H1 (cell line): ENCODE measurements around the gene SDR39U1. TPM values are rescaled to one million over a fixed set of nuclear protein-coding genes. Genes with fewer than 3 reads are reported as not detected.
"Not testable (repeated sequence)": the region's sequence is repeated elsewhere in the genome, so short reads cannot be mapped to it uniquely, and the experiment has no call there.

Source experiments
- CTCF ChIA-PET: fragments of 300-600 bp; sonication (Branson Sonifier 250); formaldehyde crosslinking; loops from one replicate; lab custom pipeline; 2021; ENCODE audit not compliant: partially characterized antibody; lab: Charles Lee
- POLR2A ChIA-PET: fragments of 300-600 bp; sonication (Branson Sonifier 250); formaldehyde crosslinking; loops from one replicate; lab custom pipeline; 2021; ENCODE audit warnings: inconsistent platforms; ENCODE audit not compliant: partially characterized antibody; lab: Charles Lee
- DNase-seq, 2 experiments: peaks; one replicate each; pipeline versions ENCODE4 v3.0.0 to v3.0.0-alpha.2; 2010 to 2022; ENCODE audit warnings: low spot score in 2 of 2, low read depth in 1 of 2, mixed read lengths in 1 of 2
- FAIRE-seq: peaks from 2 replicates; lab custom pipeline; 2011; peaks lifted over from hg19 to GRCh38; lab: Jason Lieb, UNC
- H2AFZ ChIP-seq: 2 replicates; pipeline ENCODE4 v1.8.1; 2012; ENCODE audit warnings: low read length, inconsistent platforms
- H2AK5ac ChIP-seq: 2 replicates; pipeline ENCODE4 v1.6.1; 2013; ENCODE audit warnings: low read depth, low read length
- H2BK120ac ChIP-seq: replicated peaks from 2 replicates; pipeline ENCODE3; 2013; ENCODE audit warnings: low read depth, low read length, inconsistent platforms
- H2BK12ac ChIP-seq: 2 replicates; pipeline ENCODE4 v1.6.1; 2013; ENCODE audit warnings: low read depth, low read length
- H2BK15ac ChIP-seq: 2 replicates; pipeline ENCODE4 v1.6.1; 2013; ENCODE audit warnings: low read length
- H2BK20ac ChIP-seq: 2 replicates; pipeline ENCODE4 v1.6.1; 2013; ENCODE audit warnings: low read length
- H2BK5ac ChIP-seq: 2 replicates; pipeline ENCODE4 v1.6.1; 2013; ENCODE audit warnings: low read depth, low read length
- H3K14ac ChIP-seq: 2 replicates; pipeline ENCODE4 v1.6.1; 2013; ENCODE audit warnings: inconsistent platforms; ENCODE audit not compliant: insufficient read length
- H3K18ac ChIP-seq: 2 replicates; pipeline ENCODE4 v1.6.1; 2013; ENCODE audit warnings: low read length; ENCODE audit errors: extremely low read depth
- H3K23ac ChIP-seq: 2 replicates; pipeline ENCODE4 v1.6.1; 2013; ENCODE audit warnings: inconsistent platforms; ENCODE audit not compliant: insufficient read length
- H3K23me2 ChIP-seq: 2 replicates; pipeline ENCODE4 v1.6.1; 2013; ENCODE audit warnings: low read depth, low read length
- H3K27ac ChIP-seq: 2 replicates; pipeline ENCODE4 v1.6.1; 2011; ENCODE audit warnings: low read depth, low read length, inconsistent platforms
- H3K27me3 ChIP-seq, 4 experiments: replicated peaks in 1 of 4; 1 replicate in 1 of 4; 2 replicates in 3 of 4; pipeline versions ENCODE4 v1.6.1 to v1.8.1; 2011 to 2013; ENCODE audit warnings: low read length in 3 of 4, mild to moderate bottlenecking in 3 of 4, inconsistent platforms in 2 of 4, mixed read lengths in 2 of 4, moderate library complexity in 1 of 4; ENCODE audit not compliant: control insufficient read depth in 3 of 4, insufficient read depth in 3 of 4; ENCODE audit errors: extremely low read depth in 1 of 4
- H3K36me3 ChIP-seq, 4 experiments: 2 replicates each; pipeline versions ENCODE4 v1.6.1 to v1.8.1; 2011 to 2013; ENCODE audit warnings: mild to moderate bottlenecking in 4 of 4, low read length in 3 of 4, moderate library complexity in 2 of 4, control low read depth in 1 of 4, inconsistent platforms in 1 of 4; ENCODE audit not compliant: insufficient read depth in 4 of 4, control insufficient read depth in 2 of 4
- H3K4ac ChIP-seq: replicated peaks from 2 replicates; pipeline ENCODE3; 2013; ENCODE audit warnings: low read length, low read depth, mixed read lengths, inconsistent platforms; ENCODE audit not compliant: insufficient read length
- H3K4me1 ChIP-seq, 4 experiments: replicated peaks in 1 of 4; 1 replicate in 1 of 4; 2 replicates in 3 of 4; pipeline versions ENCODE4 v1.6.1 to v1.8.1; 2011 to 2013; ENCODE audit warnings: low read length in 3 of 4, inconsistent platforms in 2 of 4, mixed read lengths in 1 of 4; ENCODE audit not compliant: insufficient read depth in 4 of 4, control insufficient read depth in 3 of 4
- H3K4me2 ChIP-seq, 2 experiments: 2 replicates each; pipeline versions ENCODE4 v1.6.1 to v1.8.1; 2011 to 2013; ENCODE audit warnings: low read depth in 2 of 2, low read length in 2 of 2, control low read depth in 1 of 2, inconsistent platforms in 1 of 2, mild to moderate bottlenecking in 1 of 2; ENCODE audit not compliant: insufficient read depth in 1 of 2
- H3K4me3 ChIP-seq, 4 experiments: fragments of 200-600, 300-600 bp in 1 of 4; sonication (generic), shearing (Covaris generic), sonication (Bioruptor Twin) in 1 of 4; 2 replicates each; pipeline versions ENCODE4 v1.5.1 to v1.8.1; 2011 to 2016; ENCODE audit warnings: low read length in 4 of 4, low read depth in 3 of 4, control low read depth in 2 of 4, inconsistent platforms in 2 of 4, mild to moderate bottlenecking in 2 of 4, mixed read lengths in 1 of 4, moderate library complexity in 1 of 4; ENCODE audit not compliant: insufficient read depth in 2 of 4; ENCODE audit errors: extremely low read depth in 1 of 4
- H3K56ac ChIP-seq: replicated peaks from 2 replicates; pipeline ENCODE3; 2013; ENCODE audit warnings: low read depth, mild to moderate bottlenecking, mixed read lengths, low read length, inconsistent platforms; ENCODE audit not compliant: insufficient read length
- H3K79me1 ChIP-seq: 2 replicates; pipeline ENCODE4 v1.6.1; 2013; ENCODE audit warnings: low read depth, low read length, control low read depth
- H3K79me2 ChIP-seq, 2 experiments: 2 replicates each; pipeline versions ENCODE4 v1.6.1 to v1.8.1; 2012 to 2013; ENCODE audit warnings: low read length in 2 of 2, mild to moderate bottlenecking in 2 of 2, inconsistent platforms in 1 of 2; ENCODE audit not compliant: insufficient read depth in 2 of 2, control insufficient read depth in 1 of 2
- H3K9ac ChIP-seq, 4 experiments: replicated peaks in 1 of 4; 1 replicate in 1 of 4; 2 replicates in 3 of 4; pipeline versions ENCODE4 v1.6.1 to v1.8.1; 2011 to 2013; ENCODE audit warnings: low read depth in 3 of 4, low read length in 3 of 4, control low read depth in 2 of 4, mild to moderate bottlenecking in 2 of 4, moderate library complexity in 2 of 4, inconsistent platforms in 1 of 4; ENCODE audit errors: extremely low read depth in 1 of 4
- H3K9me3 ChIP-seq, 2 experiments: 2 replicates each; pipeline versions ENCODE4 v1.6.1 to v1.8.1; 2012 to 2013; ENCODE audit warnings: mild to moderate bottlenecking in 2 of 2, moderate library complexity in 2 of 2, control low read depth in 1 of 2, inconsistent platforms in 1 of 2, low read depth in 1 of 2, low read length in 1 of 2, mixed read lengths in 1 of 2; ENCODE audit not compliant: insufficient read depth in 2 of 2
- H4K20me1 ChIP-seq, 2 experiments: replicated peaks in 1 of 2; 2 replicates each; pipeline versions ENCODE3 to v1.8.1; 2011 to 2013; ENCODE audit warnings: inconsistent platforms in 2 of 2, low read length in 2 of 2, mild to moderate bottlenecking in 1 of 2; ENCODE audit not compliant: insufficient read depth in 2 of 2, control insufficient read depth in 1 of 2
- H4K5ac ChIP-seq: 2 replicates; pipeline ENCODE4 v1.6.1; 2013; ENCODE audit warnings: low read length, low read depth, mixed read lengths, inconsistent platforms; ENCODE audit not compliant: insufficient read length
- H4K8ac ChIP-seq: 2 replicates; pipeline ENCODE4 v1.8.0; 2013; ENCODE audit warnings: mild to moderate bottlenecking, moderate library complexity, low read length, inconsistent platforms; ENCODE audit not compliant: insufficient read depth; ENCODE audit errors: extremely low read depth
- H4K91ac ChIP-seq: replicated peaks from 2 replicates; pipeline ENCODE3; 2013; ENCODE audit warnings: low read length, mixed read lengths, inconsistent platforms; ENCODE audit not compliant: insufficient read length
- ASH2L ChIP-seq: fragments of 200-600, 300-600 bp; sonication (generic); IDR thresholded peaks from one replicate; pipeline ENCODE4 v1.7.1; 2017; ENCODE audit warnings: low read length
- CBX8 ChIP-seq: fragments of 300-800, 300-1000 bp; sonication (generic); IDR thresholded peaks from 2 replicates; pipeline ENCODE4 v1.7.1; 2016; ENCODE audit warnings: low read depth, low read length, borderline replicate concordance
- JUND ChIP-seq: IDR thresholded peaks from 2 replicates; pipeline ENCODE4 v1.6.1; 2011; ENCODE audit warnings: mild to moderate bottlenecking, improper control_type of control experiment, low read length
- NANOG ChIP-seq: IDR thresholded peaks from 2 replicates; pipeline ENCODE4 v1.6.1; 2011; ENCODE audit warnings: low read length, low read depth, mild to moderate bottlenecking, inconsistent platforms; ENCODE audit not compliant: insufficient read depth, poor library complexity, severe bottlenecking
- SRF ChIP-seq: IDR thresholded peaks from 2 replicates; pipeline ENCODE4 v1.6.1; 2011; ENCODE audit warnings: mild to moderate bottlenecking, low read depth, low read length, moderate library complexity
- WGBS, 2 experiments: shearing (Covaris generic) in 1 of 2; methylation state at CpG; one replicate each; pipeline versions ENCODE4 v1.1.6 to v1.1.7; 2013 to 2015; ENCODE audit warnings: low lambda C conversion rate in 2 of 2, mixed read lengths in 2 of 2, inconsistent platforms in 1 of 2, low coverage in 1 of 2, missing lambda C conversion rate in 1 of 2; ENCODE audit not compliant: insufficient replicate concordance in 2 of 2, insufficient coverage in 1 of 2, insufficient read length in 1 of 2; ENCODE audit errors: extremely low coverage in 1 of 2, missing lambda C conversion rate in 1 of 2; 5-methylcytosine and 5-hydroxymethylcytosine counted together
- polyA plus RNA-seq, 7 experiments: library from polyadenylated mRNA; depleted of rRNA in 3 of 7; stranded (reverse) in 5 of 7; unstranded in 2 of 7; fragments of >200 nt in 5 of 7; fragments of 200-250 nt in 2 of 7; gene quantifications; 1 replicate in 5 of 7; 2 replicates in 1 of 7; 4 replicates in 1 of 7; pipeline versions ENCODE4 v1.2.1 to v1.2.3, GENCODE V29; 2011 to 2013; ENCODE audit warnings: missing spikeins in 2 of 7, mixed read lengths in 2 of 7
- total RNA-seq: library from RNA; stranded (reverse); fragmentation: NEBNext Ultra II Directional; extraction: Animal tissue kit (Norgen Biotek cat#: 25700); gene quantifications from 2 replicates; pipeline ENCODE4 v1.2.1, GENCODE V29; 2021

Gene SDR39U1
- total and polyA plus RNA-seq, 2 of the 8 experiments (the other 6 are each of a cell fraction or from before 2014, with no cell fraction given), result 46.7 to 98.8 TPM

DNA sequence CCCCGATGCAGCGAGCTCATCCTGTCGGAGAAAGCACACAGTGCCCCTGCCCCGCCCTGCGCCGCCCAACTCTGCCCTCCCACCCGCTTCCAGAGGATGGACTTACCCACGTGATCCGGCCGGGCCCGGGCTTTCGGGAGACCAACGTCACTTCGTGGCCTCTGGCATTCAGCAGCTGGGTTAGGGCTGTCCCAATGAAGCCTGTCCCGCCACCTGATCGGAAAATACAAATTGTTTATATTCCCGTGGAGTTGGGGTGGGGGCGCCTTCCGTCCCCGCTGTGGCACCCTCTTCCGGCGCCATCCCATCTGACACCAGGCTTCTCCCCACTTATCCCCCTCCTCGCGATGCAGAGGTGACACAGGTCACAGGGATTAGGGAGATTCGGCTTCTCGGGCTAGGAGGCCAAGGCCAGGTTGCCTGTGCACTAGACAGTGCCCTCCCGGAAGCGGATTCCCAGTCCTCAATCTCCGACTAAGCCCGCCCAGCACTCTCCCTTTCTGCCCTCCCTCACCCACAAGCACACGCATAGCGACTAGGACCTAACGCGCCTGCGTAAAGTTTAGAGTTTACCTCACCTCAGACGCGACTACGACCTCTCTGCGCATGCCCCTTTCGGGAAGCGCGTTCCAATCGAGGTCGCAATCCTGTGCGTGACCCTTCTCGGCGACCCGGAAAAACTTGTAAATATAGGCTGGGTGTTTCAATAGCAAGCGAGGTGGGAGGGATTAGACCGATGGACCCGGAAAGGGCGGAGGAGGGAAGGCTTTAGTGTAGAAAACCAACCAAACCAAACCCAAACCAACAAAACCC lies at the start of gene SDR39U1 (continued):
- TF ChIP-seq CBX8 (no peak), ASH2L (peak; percentile 62), JUND (no peak), NANOG (no peak), SRF (peak; percentile 27; the same call in 1 of the 2 replicates)

DNA sequence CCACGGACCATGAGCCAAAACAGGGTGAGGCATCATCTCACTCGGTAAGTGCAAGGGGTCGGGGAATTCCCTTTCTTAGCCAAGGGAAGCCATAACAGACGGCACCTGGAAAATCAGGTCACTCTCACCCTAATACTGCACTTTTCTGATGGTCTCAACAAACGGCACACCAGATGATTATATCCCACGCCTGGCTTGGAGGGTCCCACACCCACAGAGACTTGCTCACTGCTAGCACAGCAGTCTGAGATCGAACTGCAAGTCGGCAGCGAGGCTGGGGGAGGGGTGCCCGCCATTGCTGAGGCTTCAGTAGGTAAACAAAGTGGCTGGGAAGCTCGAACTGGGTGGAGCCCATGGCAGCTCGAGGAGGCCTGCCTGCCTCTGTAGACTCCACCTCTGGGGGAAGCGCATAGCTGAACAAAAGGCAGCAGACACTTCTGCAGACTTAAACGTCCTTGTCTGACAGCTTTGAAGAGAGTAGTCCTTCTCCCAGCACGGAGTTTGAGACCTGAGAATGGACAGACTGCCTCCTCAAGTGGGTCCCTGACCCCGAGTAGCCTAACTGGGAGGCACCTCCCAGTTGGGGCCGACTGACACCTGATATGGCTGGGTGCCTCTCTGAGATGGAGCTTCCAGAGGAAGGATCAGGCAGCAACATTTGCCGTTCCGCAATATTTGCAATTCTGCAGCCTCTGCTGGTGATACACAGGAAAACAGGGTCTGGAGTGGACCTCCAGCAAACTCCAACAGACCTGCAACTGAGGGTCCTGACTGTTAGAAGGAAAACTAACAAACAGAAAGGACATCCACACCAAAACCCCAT lies 49.2 kb upstream of the SDR39U1 start:
- H4K5ac ChIP-seq, H2BK15ac ChIP-seq, H2AK5ac ChIP-seq, H3K4me3 ChIP-seq, H4K8ac ChIP-seq, H3K36me3 ChIP-seq, H3K23ac ChIP-seq, H2BK120ac ChIP-seq, H4K20me1 ChIP-seq, H3K27ac ChIP-seq, H3K18ac ChIP-seq, H3K56ac ChIP-seq, H3K79me2 ChIP-seq, H3K4ac ChIP-seq, H2BK12ac ChIP-seq, H3K14ac ChIP-seq, H3K79me1 ChIP-seq, FAIRE-seq, DNase-seq, H2BK5ac ChIP-seq, H2AFZ ChIP-seq, H3K9ac ChIP-seq, H2BK20ac ChIP-seq, POLR2A ChIA-PET, H3K4me1 ChIP-seq, H3K27me3 ChIP-seq, H3K23me2 ChIP-seq, H4K91ac ChIP-seq, H3K4me2 ChIP-seq: not testable (repeated sequence)
- CTCF ChIA-PET, result interaction anchor here (1.2 to 2.4 kb wide), 2 partner anchors 10 to 114 kb away, joined by 4 to 12 read pairs; no protein-coding TSS in a partner anchor
- WGBS, 2 experiments, result 73% methylated on average over 19 of the region's 19 CpGs; no CpG with 5 or more reads in 1 of the 2 experiments
- peaks cover 6 to 16% of the 10 kb centered on the region in 2 experiments; a peak in 3 of 4 replicates for H3K9me3 ChIP-seq
